Endothelial cell of umbilical vein (primary cell): ENCODE results near the gene CTIF.

Experiments used
- EZH2 ChIP-seq: IDR thresholded peaks from 2 replicates; pipeline ENCODE4 v1.6.1; 2012; ENCODE audit warnings: borderline replicate concordance, low read depth, mild to moderate bottlenecking, moderate library complexity, low read length, inconsistent platforms; ENCODE audit not compliant: severe bottlenecking
- FOS ChIP-seq: IDR thresholded peaks from 2 replicates; pipeline ENCODE4 v1.6.1; 2011; ENCODE audit warnings: mild to moderate bottlenecking, low read length, moderate library complexity, borderline replicate concordance; ENCODE audit not compliant: insufficient read depth
- JUN ChIP-seq: IDR thresholded peaks from 2 replicates; pipeline ENCODE4 v1.6.1; 2011; ENCODE audit warnings: borderline replicate concordance, low read depth; ENCODE audit not compliant: insufficient read length, insufficient read depth
- POLR2A ChIP-seq: IDR thresholded peaks from 2 replicates; pipeline ENCODE4 v1.6.1; 2012; ENCODE audit warnings: low read depth, mild to moderate bottlenecking, control low read depth, low read length
- POLR2AphosphoS5 ChIP-seq: IDR thresholded peaks from 2 replicates; pipeline ENCODE4 v1.6.1; 2012; ENCODE audit warnings: low read depth, mild to moderate bottlenecking, control low read depth, low read length, moderate library complexity; ENCODE audit not compliant: insufficient read depth
- TF ChIP-seq, protein P1 (sequence below), 2 donors: IDR thresholded peaks; 1 replicate in 1 of 2; 2 replicates in 1 of 2; pipeline ENCODE4 v1.5.1; 2011; ENCODE audit warnings: low read length in 2 of 2, mild to moderate bottlenecking in 2 of 2, moderate library complexity in 2 of 2, control low read depth in 1 of 2, inconsistent platforms in 1 of 2, low read depth in 1 of 2; ENCODE audit not compliant: insufficient read depth in 1 of 2; ENCODE audit errors: extremely low read depth in 1 of 2
- TF ChIP-seq, protein P2 (sequence below): IDR thresholded peaks from 2 replicates; pipeline ENCODE4 v1.6.1; 2011; ENCODE audit not compliant: insufficient read depth, insufficient read length

DNA sequence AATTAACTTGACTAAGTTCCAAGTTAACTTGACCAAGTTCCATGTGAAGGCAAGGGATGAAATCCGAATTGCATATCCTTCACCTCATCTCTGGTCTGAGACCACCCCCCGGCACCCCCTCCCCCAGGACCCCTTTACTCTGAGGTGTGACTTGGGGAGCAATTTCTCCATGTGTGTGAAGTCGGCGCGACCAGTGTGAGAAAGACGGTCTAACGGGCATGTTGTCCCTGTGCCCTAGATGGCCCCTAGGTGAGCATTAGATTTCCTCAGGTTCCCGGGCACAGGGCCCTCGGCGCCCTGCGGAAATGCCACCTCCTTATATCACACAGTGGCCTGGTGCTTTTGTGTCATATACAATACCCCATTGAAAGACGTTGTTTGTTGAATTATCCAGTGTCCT, 137.1 kb downstream of the CTIF start:
- TF ChIP-seq, protein P1, sequence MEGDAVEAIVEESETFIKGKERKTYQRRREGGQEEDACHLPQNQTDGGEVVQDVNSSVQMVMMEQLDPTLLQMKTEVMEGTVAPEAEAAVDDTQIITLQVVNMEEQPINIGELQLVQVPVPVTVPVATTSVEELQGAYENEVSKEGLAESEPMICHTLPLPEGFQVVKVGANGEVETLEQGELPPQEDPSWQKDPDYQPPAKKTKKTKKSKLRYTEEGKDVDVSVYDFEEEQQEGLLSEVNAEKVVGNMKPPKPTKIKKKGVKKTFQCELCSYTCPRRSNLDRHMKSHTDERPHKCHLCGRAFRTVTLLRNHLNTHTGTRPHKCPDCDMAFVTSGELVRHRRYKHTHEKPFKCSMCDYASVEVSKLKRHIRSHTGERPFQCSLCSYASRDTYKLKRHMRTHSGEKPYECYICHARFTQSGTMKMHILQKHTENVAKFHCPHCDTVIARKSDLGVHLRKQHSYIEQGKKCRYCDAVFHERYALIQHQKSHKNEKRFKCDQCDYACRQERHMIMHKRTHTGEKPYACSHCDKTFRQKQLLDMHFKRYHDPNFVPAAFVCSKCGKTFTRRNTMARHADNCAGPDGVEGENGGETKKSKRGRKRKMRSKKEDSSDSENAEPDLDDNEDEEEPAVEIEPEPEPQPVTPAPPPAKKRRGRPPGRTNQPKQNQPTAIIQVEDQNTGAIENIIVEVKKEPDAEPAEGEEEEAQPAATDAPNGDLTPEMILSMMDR (IDR thresholded peaks at IDR 0.05; ENCODE audit: extremely low read depth in 1 of 2, insufficient read depth in 1 of 2, low read depth in 1 of 2, low read length in 2 of 2): no peak
- TF ChIP-seq POLR2AphosphoS5 (no peak), JUN (no peak), POLR2A (no peak), EZH2 (no peak), FOS (no peak)
- TF ChIP-seq, protein P2, sequence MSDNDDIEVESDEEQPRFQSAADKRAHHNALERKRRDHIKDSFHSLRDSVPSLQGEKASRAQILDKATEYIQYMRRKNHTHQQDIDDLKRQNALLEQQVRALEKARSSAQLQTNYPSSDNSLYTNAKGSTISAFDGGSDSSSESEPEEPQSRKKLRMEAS: no peak
